OCI-LY7 (cell line): ENCODE measurements around the gene THSD7B.

ENCODE experiments used
- CTCF ChIP-seq: fragments of 200-600 bp; sonication (generic); conservative IDR thresholded peaks from 2 replicates; pipeline ENCODE4 v1.5.1; 2014; ENCODE audit warnings: mild to moderate bottlenecking, antibody characterized with exemption, low read length, moderate library complexity, mixed read lengths
- EZH2phosphoT487 ChIP-seq: fragments of 200-600 bp; sonication (generic); IDR thresholded peaks from 2 replicates; pipeline ENCODE4 v1.6.1; 2018; ENCODE audit warnings: low read depth, borderline replicate concordance, mild to moderate bottlenecking, mixed run types, antibody characterized with exemption, low read length, moderate library complexity, mixed read lengths

GRCh38 chr2:136905779-136906178 is 140.4 kb downstream of the THSD7B start:
- no peak for TF ChIP-seq CTCF
- TF ChIP-seq EZH2phosphoT487: no peak
